GM12865 (cell line): ENCODE data around the gene INIP.
A peak's percentile ranks its signal among the peaks of the same experiment; 100 is the strongest.

Experiments used
- DNase-seq: peaks from one replicate; pipeline ENCODE4 v3.0.0; 2010; ENCODE audit warnings: low read depth
- H3K4me3 ChIP-seq: 2 replicates; pipeline ENCODE4 v1.5.1; 2011; ENCODE audit warnings: mild to moderate bottlenecking, low read depth, low read length, control low read depth
- CTCF ChIP-seq: IDR thresholded peaks from 2 replicates; pipeline ENCODE4 v1.5.1; 2011; ENCODE audit warnings: low read length, control low read depth, low read depth, inconsistent platforms; ENCODE audit not compliant: insufficient read depth; ENCODE audit errors: missing control alignments

The INIP gene

GRCh38 chr9:112703304-112703703 lies 14.6 kb downstream of the INIP start:
- no peak for TF ChIP-seq CTCF
- no peak overlapping the region for H3K4me3 ChIP-seq
- DNase-seq = no peak

GRCh38 chr9:112700085-112700484 lies 17.8 kb downstream of the INIP start:
- DNase-seq = no peak
- TF ChIP-seq CTCF = no peak
- no peak overlapping the region for H3K4me3 ChIP-seq

- no peak overlapping the region for H3K4me3 ChIP-seq
- TF ChIP-seq CTCF = no peak
- peak; percentile 68 for DNase-seq
Measured at GRCh38 chr9:112699230-112699629, 18.7 kb downstream of the INIP start.

- DNase-seq = no peak
- H3K4me3 ChIP-seq = no peak overlapping the region
- no peak for TF ChIP-seq CTCF
Measured at GRCh38 chr9:112696461-112696860, 21.5 kb downstream of the INIP start.

- H3K4me3 ChIP-seq = no peak overlapping the region
- TF ChIP-seq CTCF = no peak
- DNase-seq = no peak
Measured at GRCh38 chr9:112694706-112695555, 23.0 kb downstream of the INIP start.

- no peak overlapping the region for H3K4me3 ChIP-seq
- DNase-seq = no peak
- no peak for TF ChIP-seq CTCF
Measured at GRCh38 chr9:112689161-112689740, 28.7 kb downstream of the INIP start.
